Keratinocyte (primary cell): Measurements from ENCODE around the gene GRPEL2. TPM values are rescaled to one million over a fixed set of nuclear protein-coding genes. Genes with fewer than 3 reads are reported as not detected.

Experiments
- DNase-seq: peaks from one replicate; pipeline ENCODE4 v3.0.0-alpha.2; 2011; ENCODE audit warnings: low read depth, missing footprints, low spot score
- FAIRE-seq: peaks from 2 replicates; lab custom pipeline; 2011; peaks lifted over from hg19 to GRCh38; lab: Jason Lieb, UNC
- H2AFZ ChIP-seq: 2 replicates; pipeline ENCODE4 v1.6.0; 2012; ENCODE audit warnings: low read length, control low read depth, inconsistent platforms; ENCODE audit not compliant: control insufficient read depth
- H3K27ac ChIP-seq: 2 replicates; pipeline ENCODE4 v1.5.1; 2011; ENCODE audit warnings: low read length; ENCODE audit not compliant: control insufficient read depth, insufficient read depth
- H3K27me3 ChIP-seq: 3 replicates; pipeline ENCODE4 v1.6.0; 2011; ENCODE audit warnings: low read length; ENCODE audit not compliant: control insufficient read depth, insufficient read depth; ENCODE audit errors: extremely low read depth
- H3K36me3 ChIP-seq, 2 experiments: 2 replicates in 1 of 2; 3 replicates in 1 of 2; pipeline ENCODE4 v1.5.1; 2011; ENCODE audit warnings: low read length in 2 of 2, mild to moderate bottlenecking in 1 of 2; ENCODE audit not compliant: control insufficient read depth in 2 of 2, insufficient read depth in 2 of 2; ENCODE audit errors: extremely low read depth in 1 of 2
- H3K4me1 ChIP-seq: 3 replicates; pipeline ENCODE4 v1.5.1; 2011; ENCODE audit warnings: low read length; ENCODE audit not compliant: control insufficient read depth, insufficient read depth; ENCODE audit errors: extremely low read depth
- H3K4me2 ChIP-seq: 3 replicates; pipeline ENCODE4 v1.6.0; 2011; ENCODE audit warnings: low read depth, low read length; ENCODE audit not compliant: control insufficient read depth, insufficient read depth; ENCODE audit errors: extremely low read depth
- H3K4me3 ChIP-seq, 3 experiments: fragments of 200-600 bp in 1 of 3; sonication (generic) in 1 of 3; 2 replicates in 2 of 3; 3 replicates in 1 of 3; pipeline ENCODE4 v1.5.1; 2011 to 2016; ENCODE audit warnings: low read length in 3 of 3, mild to moderate bottlenecking in 3 of 3, control low read depth in 2 of 3, inconsistent platforms in 1 of 3, low read depth in 1 of 3, mixed read lengths in 1 of 3, mixed run types in 1 of 3, moderate library complexity in 1 of 3; ENCODE audit not compliant: control insufficient read depth in 2 of 3, insufficient read depth in 2 of 3; ENCODE audit errors: extremely low read depth in 1 of 3
- H3K79me2 ChIP-seq: 2 replicates; pipeline ENCODE4 v1.6.0; 2012; ENCODE audit warnings: low read length; ENCODE audit not compliant: control insufficient read depth, insufficient read depth
- H3K9ac ChIP-seq: 3 replicates; pipeline ENCODE4 v1.6.0; 2011; ENCODE audit warnings: low read length; ENCODE audit not compliant: control insufficient read depth, insufficient read depth; ENCODE audit errors: extremely low read depth
- H3K9me1 ChIP-seq: 3 replicates; pipeline ENCODE4 v1.6.0; 2011; ENCODE audit warnings: low read length; ENCODE audit not compliant: control insufficient read depth, insufficient read depth; ENCODE audit errors: extremely low read depth
- H3K9me3 ChIP-seq: 2 replicates; pipeline ENCODE4 v1.5.1; 2012; ENCODE audit warnings: low read depth, low read length; ENCODE audit not compliant: control insufficient read depth
- H4K20me1 ChIP-seq: 3 replicates; pipeline ENCODE4 v1.6.0; 2011; ENCODE audit warnings: low read length; ENCODE audit not compliant: control insufficient read depth, insufficient read depth; ENCODE audit errors: extremely low read depth
- CTCF ChIP-seq, 3 experiments: IDR thresholded peaks in 1 of 3; conservative IDR thresholded peaks in 1 of 3; optimal IDR thresholded peaks in 1 of 3; 2 replicates in 2 of 3; 3 replicates in 1 of 3; pipeline versions ENCODE3 to v1.5.1; 2011; ENCODE audit warnings: low read length in 3 of 3, mild to moderate bottlenecking in 3 of 3, moderate library complexity in 2 of 3, control low read depth in 1 of 3, inconsistent platforms in 1 of 3; ENCODE audit not compliant: insufficient read depth in 2 of 3; ENCODE audit errors: extremely low read depth in 1 of 3
- EZH2 ChIP-seq: IDR thresholded peaks from one replicate; pipeline ENCODE4 v1.6.1; 2012; ENCODE audit warnings: inconsistent platforms, mild to moderate bottlenecking, low read length, moderate library complexity
- dilution Hi-C: fragments of 300-500 bp; cut with MboI; formaldehyde crosslinking; loops from one replicate; pipeline ENCODE4 v1.7.0; 2020; ENCODE audit warnings: low sequenced_read_pairs; ENCODE audit not compliant: extremely low pct_ligation_motif_present
- polyA plus RNA-seq, 5 experiments: library from polyadenylated mRNA; depleted of rRNA in 3 of 5; stranded (reverse) in 3 of 5; stranded (forward) in 1 of 5; unstranded in 1 of 5; fragments of >200 nt; gene quantifications; 1 replicate in 1 of 5; 2 replicates in 3 of 5; 3 replicates in 1 of 5; pipeline versions ENCODE4 v1.2.1 to v1.2.3, GENCODE V29; 2011 to 2012; ENCODE audit warnings: missing spikeins in 2 of 5, low read depth in 1 of 5, low replicate concordance in 1 of 5

GRPEL2 gene
- polyA plus RNA-seq, 1 donor (not counting 4 experiments of a cell fraction or from before 2014, with no cell fraction given), result 17.5 TPM

GRCh38 chr5:149386166-149386565 is 40.9 kb downstream of the GRPEL2 start:
- no peak overlapping the region for H3K4me2 ChIP-seq
- FAIRE-seq, result no peak

DNA sequence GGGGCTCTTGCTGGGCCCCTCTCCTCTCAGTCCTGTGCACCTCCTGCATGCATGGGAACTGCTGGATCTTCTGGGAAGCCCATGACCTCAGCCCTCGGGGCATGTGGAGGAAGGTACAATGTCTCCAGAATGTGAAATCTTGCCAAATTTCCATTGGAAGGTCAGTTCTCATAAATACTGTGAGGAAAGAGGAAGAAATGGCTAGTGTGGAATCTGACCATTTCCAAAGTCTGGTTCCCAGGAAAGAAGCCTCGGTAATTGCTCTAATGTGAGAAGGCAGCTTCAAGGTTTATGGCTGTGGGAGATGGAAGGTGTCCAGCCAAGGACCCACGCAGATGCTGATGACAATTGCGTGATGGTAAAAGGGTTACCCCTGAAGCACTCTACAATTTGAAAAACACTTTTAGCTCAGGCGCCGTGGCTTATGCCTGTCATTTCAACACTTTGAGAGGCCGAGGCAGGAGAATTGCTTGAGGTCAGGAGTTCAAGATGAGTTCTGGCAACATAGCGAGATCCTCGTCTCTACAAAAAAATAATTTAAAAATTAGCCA is 41.9 kb downstream of the GRPEL2 start:
- H3K79me2 ChIP-seq, result no peaks in the 10 kb centered on the region
- no peak overlapping the region for H3K9ac ChIP-seq
- H2AFZ ChIP-seq, result no peak overlapping the region
- FAIRE-seq (no peak), DNase-seq (no peak)
- no peak overlapping the region for H3K27ac ChIP-seq
- dilution Hi-C loops, result no loop called here
- H3K27me3 ChIP-seq, result no peaks in the 10 kb centered on the region
- TF ChIP-seq EZH2 (no peak), CTCF (optimal IDR thresholded peaks at IDR 0.05 in 1 of 3, IDR thresholded peaks at IDR 0.05 in 1 of 3, conservative IDR thresholded peaks at IDR 0.05 in 1 of 3; ENCODE audit: extremely low read depth in 1 of 3, insufficient read depth in 2 of 3, low read length in 3 of 3) (no peak)
- no peaks in the 10 kb centered on the region for H3K36me3 ChIP-seq
- H3K4me3 ChIP-seq, result no peak overlapping the region
- no peaks in the 10 kb centered on the region for H4K20me1 ChIP-seq
- no peaks in the 10 kb centered on the region for H3K9me3 ChIP-seq
- H3K4me2 ChIP-seq, result no peak overlapping the region
- H3K9me1 ChIP-seq, result no peaks in the 10 kb centered on the region
- no peaks in the 10 kb centered on the region for H3K4me1 ChIP-seq

More at GRCh38 chr5:149386166-149386565, 40.9 kb downstream of the GRPEL2 start:
- H4K20me1 ChIP-seq, result no peaks in the 10 kb centered on the region
- H2AFZ ChIP-seq, result no peak overlapping the region
- TF ChIP-seq EZH2 (no peak), CTCF (optimal IDR thresholded peaks at IDR 0.05 in 1 of 3, IDR thresholded peaks at IDR 0.05 in 1 of 3, conservative IDR thresholded peaks at IDR 0.05 in 1 of 3; ENCODE audit: extremely low read depth in 1 of 3, insufficient read depth in 2 of 3, low read length in 3 of 3) (no peak)
- DNase-seq, result no peak
- no peaks in the 10 kb centered on the region for H3K36me3 ChIP-seq
- dilution Hi-C loops, result no loop called here
- no peaks in the 10 kb centered on the region for H3K9me3 ChIP-seq
- H3K4me3 ChIP-seq, result no peak overlapping the region
- H3K79me2 ChIP-seq, result no peaks in the 10 kb centered on the region
- no peaks in the 10 kb centered on the region for H3K4me1 ChIP-seq
- no peaks in the 10 kb centered on the region for H3K9me1 ChIP-seq
- H3K9ac ChIP-seq, result no peak overlapping the region
- no peak overlapping the region for H3K27ac ChIP-seq
- H3K27me3 ChIP-seq, result no peaks in the 10 kb centered on the region
